HEK293T (cell line): ENCODE data around the gene CYP26B1.

ENCODE experiments used
- ARNT ChIP-seq: fragments of 450-650 bp; IDR thresholded peaks from 2 replicates; pipeline ENCODE4 v1.6.1; 2017; ENCODE audit warnings: mild to moderate bottlenecking
- BHLHE40 ChIP-seq: fragments of 450-650 bp; IDR thresholded peaks from 2 replicates; pipeline ENCODE4 v1.6.1; 2016; ENCODE audit warnings: mild to moderate bottlenecking, moderate library complexity, borderline replicate concordance
- ELF4 ChIP-seq: fragments of 450-650 bp; IDR thresholded peaks from 2 replicates; pipeline ENCODE4 v1.6.1; 2017; ENCODE audit warnings: antibody characterized with exemption
- FOXK2 ChIP-seq: fragments of 450-650 bp; IDR thresholded peaks from 2 replicates; pipeline ENCODE4 v1.6.1; 2016; ENCODE audit warnings: mild to moderate bottlenecking
- L3MBTL2 ChIP-seq: fragments of 450-650 bp; conservative IDR thresholded peaks from 2 replicates; pipeline ENCODE4 v1.6.1; 2016; ENCODE audit warnings: mild to moderate bottlenecking
- SP1 ChIP-seq: fragments of 450-650 bp; IDR thresholded peaks from 2 replicates; pipeline ENCODE4 v1.6.1; 2017

- TF ChIP-seq ARNT (no peak), ELF4 (no peak), BHLHE40 (no peak), FOXK2 (no peak), L3MBTL2 (no peak), SP1 (no peak)
Observed at GRCh38 chr2:72140621-72140960, 7.1 kb downstream of the CYP26B1 start.
